ENCODE results near the gene EBF3.

DNA sequence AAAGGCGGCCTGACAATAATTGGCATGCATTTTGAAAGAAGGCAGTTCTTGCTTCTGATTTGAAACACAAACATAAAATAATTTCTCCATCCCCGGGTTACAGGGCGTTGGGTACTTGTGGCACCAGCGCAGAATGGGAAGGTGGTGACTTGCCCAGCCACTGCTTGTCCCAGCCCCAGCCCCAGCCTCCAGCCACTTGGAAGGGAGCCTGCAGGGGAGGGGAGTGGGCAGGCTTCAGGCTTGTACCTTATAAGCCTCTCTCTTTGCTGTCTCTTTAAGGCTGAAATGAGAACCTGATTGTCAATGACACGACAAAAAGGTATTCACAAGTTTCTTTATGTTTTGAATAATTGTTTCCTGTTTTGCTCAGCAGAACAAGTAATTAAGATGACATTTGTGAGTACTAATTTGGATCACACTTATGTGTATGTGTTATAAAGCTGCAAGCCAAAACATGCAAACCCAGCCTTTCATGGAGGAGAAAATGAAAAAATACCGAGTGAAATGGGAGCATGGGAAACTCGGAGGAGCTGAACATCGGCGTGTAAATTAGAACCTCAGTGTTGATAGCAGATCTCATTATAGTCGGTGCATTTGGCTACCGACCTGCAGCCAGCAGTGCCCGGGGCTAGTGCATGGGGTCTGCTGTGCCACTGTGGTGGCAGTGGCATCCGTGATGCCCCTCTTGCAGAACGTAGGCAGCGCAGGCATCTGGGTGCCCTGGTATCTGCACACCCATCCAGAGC, 129.9 kb downstream of the EBF3 start:
- TF ChIP-seq POLR2AphosphoS5 (IDR thresholded peaks at IDR 0.05; ENCODE audit: borderline replicate concordance, low read depth, low read length): no peak
- TF ChIP-seq EZH2 (IDR thresholded peaks at IDR 0.05): no peak
